IMR-90 (cell line): ENCODE data around the gene STK32A.

Experiments
- BHLHE40 ChIP-seq: fragments of 150-350 bp; IDR thresholded peaks from 2 replicates; pipeline ENCODE4 v1.6.1; 2016; ENCODE audit warnings: mild to moderate bottlenecking, low read depth, low read length
- MXI1 ChIP-seq: IDR thresholded peaks from 2 replicates; pipeline ENCODE4 v1.6.1; 2012; ENCODE audit warnings: low read depth, mild to moderate bottlenecking, low read length, moderate library complexity, borderline replicate concordance
- TF ChIP-seq, protein P1 (sequence below): conservative IDR thresholded peaks from 2 replicates; pipeline ENCODE4 v1.5.1; 2012; ENCODE audit warnings: mild to moderate bottlenecking, low read depth, low read length, improper control_type of control experiment
- TF ChIP-seq, protein P2 (sequence below): fragments of 150-350 bp; IDR thresholded peaks from 2 replicates; pipeline ENCODE4 v1.6.1; 2016; ENCODE audit warnings: low read depth, mild to moderate bottlenecking, low read length, moderate library complexity, borderline replicate concordance

DNA sequence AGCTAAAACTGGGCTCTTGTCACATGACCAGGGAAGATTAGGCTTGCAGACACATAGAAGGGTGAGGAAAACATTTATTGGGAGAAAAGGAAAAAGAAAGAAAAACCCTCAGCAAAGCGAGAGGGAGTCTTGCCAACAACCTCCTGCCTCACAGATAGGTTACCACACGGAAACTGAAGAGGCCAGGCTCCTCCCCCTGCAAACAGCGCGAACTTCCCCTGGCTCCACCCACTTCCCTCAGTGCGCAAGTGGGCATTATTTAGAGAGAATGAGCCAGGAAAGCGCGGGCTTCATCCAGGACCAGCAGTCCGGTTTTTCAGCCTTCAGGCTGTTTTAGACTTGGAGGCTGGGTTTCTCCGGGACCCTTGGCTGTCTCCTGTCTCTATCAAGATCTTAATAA is 70.3 kb downstream of the STK32A start:
- TF ChIP-seq, protein P1, sequence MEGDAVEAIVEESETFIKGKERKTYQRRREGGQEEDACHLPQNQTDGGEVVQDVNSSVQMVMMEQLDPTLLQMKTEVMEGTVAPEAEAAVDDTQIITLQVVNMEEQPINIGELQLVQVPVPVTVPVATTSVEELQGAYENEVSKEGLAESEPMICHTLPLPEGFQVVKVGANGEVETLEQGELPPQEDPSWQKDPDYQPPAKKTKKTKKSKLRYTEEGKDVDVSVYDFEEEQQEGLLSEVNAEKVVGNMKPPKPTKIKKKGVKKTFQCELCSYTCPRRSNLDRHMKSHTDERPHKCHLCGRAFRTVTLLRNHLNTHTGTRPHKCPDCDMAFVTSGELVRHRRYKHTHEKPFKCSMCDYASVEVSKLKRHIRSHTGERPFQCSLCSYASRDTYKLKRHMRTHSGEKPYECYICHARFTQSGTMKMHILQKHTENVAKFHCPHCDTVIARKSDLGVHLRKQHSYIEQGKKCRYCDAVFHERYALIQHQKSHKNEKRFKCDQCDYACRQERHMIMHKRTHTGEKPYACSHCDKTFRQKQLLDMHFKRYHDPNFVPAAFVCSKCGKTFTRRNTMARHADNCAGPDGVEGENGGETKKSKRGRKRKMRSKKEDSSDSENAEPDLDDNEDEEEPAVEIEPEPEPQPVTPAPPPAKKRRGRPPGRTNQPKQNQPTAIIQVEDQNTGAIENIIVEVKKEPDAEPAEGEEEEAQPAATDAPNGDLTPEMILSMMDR, result no peak
- TF ChIP-seq BHLHE40 (no peak), MXI1 (no peak)
- TF ChIP-seq, protein P2, sequence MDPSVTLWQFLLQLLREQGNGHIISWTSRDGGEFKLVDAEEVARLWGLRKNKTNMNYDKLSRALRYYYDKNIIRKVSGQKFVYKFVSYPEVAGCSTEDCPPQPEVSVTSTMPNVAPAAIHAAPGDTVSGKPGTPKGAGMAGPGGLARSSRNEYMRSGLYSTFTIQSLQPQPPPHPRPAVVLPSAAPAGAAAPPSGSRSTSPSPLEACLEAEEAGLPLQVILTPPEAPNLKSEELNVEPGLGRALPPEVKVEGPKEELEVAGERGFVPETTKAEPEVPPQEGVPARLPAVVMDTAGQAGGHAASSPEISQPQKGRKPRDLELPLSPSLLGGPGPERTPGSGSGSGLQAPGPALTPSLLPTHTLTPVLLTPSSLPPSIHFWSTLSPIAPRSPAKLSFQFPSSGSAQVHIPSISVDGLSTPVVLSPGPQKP, result no peak
